ENCODE results near the gene ANKRD6.

DNA sequence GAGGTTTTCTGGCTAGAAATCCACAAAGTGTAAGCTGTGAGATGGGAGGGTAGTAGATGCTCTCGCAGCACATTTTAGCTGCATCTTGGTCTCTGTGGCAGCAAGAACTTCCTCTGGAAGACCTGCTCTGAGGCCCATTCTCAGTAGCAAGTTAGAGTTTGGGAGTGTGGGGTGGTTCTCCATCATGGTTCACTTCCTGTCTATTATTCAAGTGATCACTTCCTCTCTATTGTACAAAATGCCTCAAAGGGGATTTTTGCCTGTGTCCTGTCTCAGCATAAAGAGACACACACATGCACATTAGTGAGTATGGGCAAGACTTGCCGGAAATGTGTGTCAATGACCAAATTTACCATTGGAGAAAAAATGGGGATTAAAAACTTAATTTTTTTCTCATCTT, 163.1 kb downstream of the ANKRD6 start:
- TF ChIP-seq, protein P1, sequence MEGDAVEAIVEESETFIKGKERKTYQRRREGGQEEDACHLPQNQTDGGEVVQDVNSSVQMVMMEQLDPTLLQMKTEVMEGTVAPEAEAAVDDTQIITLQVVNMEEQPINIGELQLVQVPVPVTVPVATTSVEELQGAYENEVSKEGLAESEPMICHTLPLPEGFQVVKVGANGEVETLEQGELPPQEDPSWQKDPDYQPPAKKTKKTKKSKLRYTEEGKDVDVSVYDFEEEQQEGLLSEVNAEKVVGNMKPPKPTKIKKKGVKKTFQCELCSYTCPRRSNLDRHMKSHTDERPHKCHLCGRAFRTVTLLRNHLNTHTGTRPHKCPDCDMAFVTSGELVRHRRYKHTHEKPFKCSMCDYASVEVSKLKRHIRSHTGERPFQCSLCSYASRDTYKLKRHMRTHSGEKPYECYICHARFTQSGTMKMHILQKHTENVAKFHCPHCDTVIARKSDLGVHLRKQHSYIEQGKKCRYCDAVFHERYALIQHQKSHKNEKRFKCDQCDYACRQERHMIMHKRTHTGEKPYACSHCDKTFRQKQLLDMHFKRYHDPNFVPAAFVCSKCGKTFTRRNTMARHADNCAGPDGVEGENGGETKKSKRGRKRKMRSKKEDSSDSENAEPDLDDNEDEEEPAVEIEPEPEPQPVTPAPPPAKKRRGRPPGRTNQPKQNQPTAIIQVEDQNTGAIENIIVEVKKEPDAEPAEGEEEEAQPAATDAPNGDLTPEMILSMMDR (IDR thresholded peaks at IDR 0.05; ENCODE audit: insufficient read depth, low read length, poor library complexity, severe bottlenecking), result no peak
- TF ChIP-seq EZH2phosphoT487 (conservative IDR thresholded peaks at IDR 0.05; ENCODE audit: low read length), result no peak
